22Rv1 (cell line): ENCODE measurements around the gene PARVG.

Source experiments
- ZFX ChIP-seq: fragments of 450-650 bp; IDR thresholded peaks from 2 replicates; pipeline ENCODE4 v1.6.1; 2017; ENCODE audit warnings: antibody characterized with exemption, borderline replicate concordance
- TF ChIP-seq, protein P1 (sequence below): fragments of 450-650 bp; IDR thresholded peaks from 2 replicates; pipeline ENCODE4 v1.5.1; 2017; ENCODE audit warnings: mild to moderate bottlenecking

DNA sequence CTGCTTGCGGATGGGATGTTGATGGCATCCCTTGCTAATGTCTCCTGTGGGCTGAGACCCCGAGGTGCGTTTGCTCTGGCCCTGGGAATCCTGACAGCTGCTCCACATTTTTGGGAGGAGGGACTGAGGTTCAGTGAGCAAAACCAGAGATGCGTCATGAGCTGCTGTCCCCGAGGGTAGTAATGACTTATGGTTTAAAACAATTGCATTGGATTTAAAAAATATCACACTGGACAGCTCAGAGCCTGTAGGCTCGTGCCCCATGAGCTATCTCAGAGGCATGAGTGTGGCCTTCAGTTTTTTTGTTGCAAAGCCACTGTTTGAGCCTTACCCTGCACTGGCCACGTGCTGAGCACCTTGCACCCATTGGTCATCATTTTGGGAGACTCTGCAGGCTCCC lies 20.9 kb upstream of the PARVG start:
- TF ChIP-seq, protein P1, sequence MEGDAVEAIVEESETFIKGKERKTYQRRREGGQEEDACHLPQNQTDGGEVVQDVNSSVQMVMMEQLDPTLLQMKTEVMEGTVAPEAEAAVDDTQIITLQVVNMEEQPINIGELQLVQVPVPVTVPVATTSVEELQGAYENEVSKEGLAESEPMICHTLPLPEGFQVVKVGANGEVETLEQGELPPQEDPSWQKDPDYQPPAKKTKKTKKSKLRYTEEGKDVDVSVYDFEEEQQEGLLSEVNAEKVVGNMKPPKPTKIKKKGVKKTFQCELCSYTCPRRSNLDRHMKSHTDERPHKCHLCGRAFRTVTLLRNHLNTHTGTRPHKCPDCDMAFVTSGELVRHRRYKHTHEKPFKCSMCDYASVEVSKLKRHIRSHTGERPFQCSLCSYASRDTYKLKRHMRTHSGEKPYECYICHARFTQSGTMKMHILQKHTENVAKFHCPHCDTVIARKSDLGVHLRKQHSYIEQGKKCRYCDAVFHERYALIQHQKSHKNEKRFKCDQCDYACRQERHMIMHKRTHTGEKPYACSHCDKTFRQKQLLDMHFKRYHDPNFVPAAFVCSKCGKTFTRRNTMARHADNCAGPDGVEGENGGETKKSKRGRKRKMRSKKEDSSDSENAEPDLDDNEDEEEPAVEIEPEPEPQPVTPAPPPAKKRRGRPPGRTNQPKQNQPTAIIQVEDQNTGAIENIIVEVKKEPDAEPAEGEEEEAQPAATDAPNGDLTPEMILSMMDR, result no peak
- TF ChIP-seq ZFX, result no peak
